Omental fat pad (tissue), 4 donors: ENCODE data around the gene HGD. TPM values are rescaled to one million over a fixed set of nuclear protein-coding genes. Genes with fewer than 3 reads are reported as not detected.
"Not testable (repeated sequence)": the region's sequence is repeated elsewhere in the genome, so short reads cannot be mapped to it uniquely, and the experiment has no call there.

ENCODE experiments used
- ATAC-seq: fragments of 150-250 bp; one replicate; pipeline ENCODE4 v1.9.1; 2016; ENCODE audit warnings: mild to moderate bottlenecking, moderate library complexity; ENCODE audit not compliant: low FRiP score
- DNase-seq: peaks from one replicate; pipeline ENCODE4 v3.0.0-alpha.2; 2019; ENCODE audit warnings: low spot score
- total RNA-seq, 4 donors: library from RNA; depleted of rRNA; stranded (reverse); fragments of >200 nt; gene quantifications; one replicate each; pipeline ENCODE4 v1.1.0, GENCODE V29; 2016
- TF ChIP-seq, protein P1 (sequence below), 3 donors: fragments of 450-650 bp; IDR thresholded peaks; one replicate each; pipeline ENCODE4 v1.5.1; 2016 to 2017; ENCODE audit warnings: antibody characterized with exemption in 3 of 3, mild to moderate bottlenecking in 3 of 3, moderate library complexity in 2 of 3

Gene HGD
- total RNA-seq, 4 donors from 2014 or later: 0.37 to 1.1 TPM; not detected in 2

DNA sequence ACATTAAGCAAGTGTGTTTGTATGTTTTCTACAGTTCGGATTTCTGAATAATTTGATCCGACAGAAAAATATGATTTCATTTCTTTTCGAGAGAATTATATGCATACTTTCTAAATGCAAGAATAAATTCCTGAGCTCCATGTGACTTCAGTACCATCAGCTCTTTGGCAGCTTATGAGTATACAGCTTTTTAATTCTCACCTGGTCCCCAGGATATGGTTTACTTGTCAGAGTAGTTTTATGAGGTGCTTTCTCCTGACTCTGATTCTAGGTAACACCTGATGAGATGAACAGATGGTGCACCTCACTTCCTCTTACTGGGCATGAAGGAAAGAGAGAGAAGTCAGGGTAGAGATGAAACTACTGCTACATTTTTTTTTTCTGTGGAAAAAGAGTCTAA is 3.1 kb downstream of the HGD start:
- DNase-seq (no peak), ATAC-seq (no peak)
- TF ChIP-seq, protein P1, sequence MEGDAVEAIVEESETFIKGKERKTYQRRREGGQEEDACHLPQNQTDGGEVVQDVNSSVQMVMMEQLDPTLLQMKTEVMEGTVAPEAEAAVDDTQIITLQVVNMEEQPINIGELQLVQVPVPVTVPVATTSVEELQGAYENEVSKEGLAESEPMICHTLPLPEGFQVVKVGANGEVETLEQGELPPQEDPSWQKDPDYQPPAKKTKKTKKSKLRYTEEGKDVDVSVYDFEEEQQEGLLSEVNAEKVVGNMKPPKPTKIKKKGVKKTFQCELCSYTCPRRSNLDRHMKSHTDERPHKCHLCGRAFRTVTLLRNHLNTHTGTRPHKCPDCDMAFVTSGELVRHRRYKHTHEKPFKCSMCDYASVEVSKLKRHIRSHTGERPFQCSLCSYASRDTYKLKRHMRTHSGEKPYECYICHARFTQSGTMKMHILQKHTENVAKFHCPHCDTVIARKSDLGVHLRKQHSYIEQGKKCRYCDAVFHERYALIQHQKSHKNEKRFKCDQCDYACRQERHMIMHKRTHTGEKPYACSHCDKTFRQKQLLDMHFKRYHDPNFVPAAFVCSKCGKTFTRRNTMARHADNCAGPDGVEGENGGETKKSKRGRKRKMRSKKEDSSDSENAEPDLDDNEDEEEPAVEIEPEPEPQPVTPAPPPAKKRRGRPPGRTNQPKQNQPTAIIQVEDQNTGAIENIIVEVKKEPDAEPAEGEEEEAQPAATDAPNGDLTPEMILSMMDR (IDR thresholded peaks at IDR 0.05): no peak

DNA sequence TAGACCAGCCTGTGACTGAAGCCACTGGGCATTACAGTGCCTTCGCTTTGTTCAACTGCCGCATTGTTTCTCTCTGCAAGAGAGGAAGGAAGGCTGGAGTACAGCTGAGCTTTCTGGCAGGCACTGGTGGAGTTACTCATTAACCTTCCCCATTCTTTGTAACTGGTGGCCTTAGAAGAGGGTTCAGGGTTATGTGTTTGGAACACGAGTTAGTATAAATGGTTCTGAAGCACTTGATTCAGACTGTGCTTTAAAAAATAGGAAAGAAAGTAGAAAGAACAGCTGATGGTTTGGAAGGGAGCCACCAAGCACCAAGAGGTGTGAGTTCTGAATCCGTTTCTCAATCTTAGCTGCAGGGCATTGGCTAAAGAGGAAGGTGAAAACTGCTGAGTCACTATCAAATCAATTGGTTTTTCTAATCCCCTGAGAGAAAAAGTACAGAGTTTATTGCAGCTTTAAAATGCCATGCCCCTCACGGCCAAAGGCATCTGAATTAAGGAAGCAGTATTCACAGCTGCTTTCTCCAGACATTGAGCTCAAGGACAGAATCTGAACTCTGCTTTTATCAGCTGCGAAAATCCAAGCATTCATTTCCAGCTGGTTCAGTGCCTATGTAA is 3.6 kb downstream of the HGD start:
- DNase-seq: no peak
- TF ChIP-seq, protein P1 (IDR thresholded peaks at IDR 0.05): no peak
- ATAC-seq: peak; percentile 64

DNA sequence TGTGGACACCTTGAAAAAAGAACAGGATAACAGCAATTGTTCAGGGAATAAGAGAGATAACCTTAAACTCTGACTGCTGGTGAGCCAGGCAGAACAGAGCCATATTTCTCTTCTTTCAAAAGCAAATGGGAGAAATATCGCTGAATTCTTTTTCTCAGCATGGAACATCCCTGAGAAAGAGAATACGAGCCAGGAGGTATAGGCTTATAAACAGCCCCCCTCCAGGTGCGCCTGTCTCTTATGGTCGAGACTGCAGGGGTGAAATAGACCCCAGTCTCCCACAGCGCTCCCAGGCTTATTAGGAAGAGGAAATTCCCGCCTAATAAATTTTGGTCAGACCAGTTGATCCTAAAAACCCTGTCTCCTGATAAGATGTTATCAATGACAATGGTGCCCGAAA is 4.8 kb downstream of the HGD start:
- ATAC-seq, DNase-seq: not testable (repeated sequence)

DNA sequence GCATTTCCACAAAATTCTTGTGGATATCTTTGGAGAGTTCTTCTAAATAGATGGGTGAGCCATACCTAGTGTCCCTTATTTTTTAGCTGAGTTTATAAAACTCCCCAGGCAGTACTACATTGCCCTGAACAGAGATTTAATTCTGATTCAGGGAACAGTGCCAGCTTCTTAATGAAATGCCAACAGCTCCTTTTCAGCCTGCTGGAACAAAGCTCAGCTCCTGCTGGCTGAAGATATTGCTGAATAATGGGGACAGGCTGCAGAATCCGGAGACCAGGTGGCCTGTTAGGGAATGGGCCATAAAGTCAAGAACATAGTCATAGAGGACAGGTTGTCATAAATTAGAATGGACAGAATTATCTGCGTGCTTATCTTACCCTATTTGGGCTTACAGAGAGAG is 8.9 kb downstream of the HGD start:
- no peak for DNase-seq
- no peak for ATAC-seq
- TF ChIP-seq, protein P1 (IDR thresholded peaks at IDR 0.05): no peak

DNA sequence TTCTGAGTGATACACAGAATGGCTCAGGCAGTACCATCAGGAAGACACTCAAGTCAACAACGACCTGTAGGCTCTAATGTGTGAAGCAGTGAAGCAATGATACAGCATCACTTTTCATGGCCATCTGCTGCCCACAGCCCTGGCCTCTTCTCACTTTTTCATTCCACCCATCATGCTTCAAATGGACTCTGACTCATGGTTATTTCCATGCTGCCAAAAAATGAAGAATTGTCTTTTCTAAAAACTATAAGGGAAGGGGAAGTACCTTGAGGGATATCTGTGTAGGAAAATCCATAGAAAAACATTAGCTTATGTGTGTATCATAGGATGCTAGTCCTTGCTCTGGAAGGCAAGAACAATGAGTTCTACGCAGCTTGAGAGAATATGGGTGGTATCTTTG is 11.5 kb downstream of the HGD start:
- DNase-seq (no peak), ATAC-seq (no peak)
- TF ChIP-seq, protein P1 (IDR thresholded peaks at IDR 0.05): no peak

DNA sequence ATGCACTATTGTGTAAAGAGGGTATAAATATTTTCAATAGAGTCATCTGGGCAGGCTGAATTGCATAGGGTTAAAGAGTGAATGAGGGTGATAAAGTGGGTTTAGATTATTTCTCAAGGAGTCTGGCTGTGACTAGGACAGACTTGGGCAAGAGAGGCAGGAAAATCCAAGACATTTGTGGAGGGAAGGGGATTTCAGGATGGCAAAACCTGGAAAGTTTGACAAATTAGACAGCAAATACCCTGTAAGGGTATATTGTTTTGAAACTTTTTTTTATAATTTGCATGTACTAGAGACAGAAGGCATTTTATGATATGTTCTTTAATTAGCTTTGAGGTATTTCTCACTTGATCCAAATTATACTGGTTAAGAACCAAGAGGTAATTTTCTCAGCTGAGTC is 17.1 kb downstream of the HGD start:
- DNase-seq (no peak), ATAC-seq (no peak)

DNA sequence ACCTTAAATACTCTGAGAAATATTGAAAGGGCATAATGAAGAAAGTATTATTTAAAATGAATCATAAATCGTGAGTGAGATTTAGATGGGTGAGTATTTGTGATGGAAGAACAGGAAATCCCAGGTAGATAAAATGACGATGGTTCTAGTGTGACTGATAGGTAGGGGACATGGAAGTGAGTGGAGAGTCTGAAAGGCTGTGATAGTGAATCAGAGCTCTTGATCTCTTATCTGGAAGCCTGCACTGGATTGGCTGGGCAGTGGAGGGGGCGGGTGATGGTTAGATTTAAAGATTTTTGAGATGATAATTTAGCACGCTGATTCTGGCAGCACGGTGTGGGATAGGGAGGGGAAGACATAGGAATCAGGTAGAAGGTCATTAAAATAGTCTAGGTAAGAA is 20.1 kb downstream of the HGD start:
- no peak for ATAC-seq
- TF ChIP-seq, protein P1 (IDR thresholded peaks at IDR 0.05): no peak
- DNase-seq: no peak

More for the DNA sequence above, 17.1 kb downstream of the HGD start:
- TF ChIP-seq, protein P1 (IDR thresholded peaks at IDR 0.05): no peak
